Measurements from ENCODE around the gene SMIM35.

GRCh38 chr11:118120793-118121192 lies 34.0 kb upstream of the SMIM35 start:
- TF ChIP-seq, protein P1, sequence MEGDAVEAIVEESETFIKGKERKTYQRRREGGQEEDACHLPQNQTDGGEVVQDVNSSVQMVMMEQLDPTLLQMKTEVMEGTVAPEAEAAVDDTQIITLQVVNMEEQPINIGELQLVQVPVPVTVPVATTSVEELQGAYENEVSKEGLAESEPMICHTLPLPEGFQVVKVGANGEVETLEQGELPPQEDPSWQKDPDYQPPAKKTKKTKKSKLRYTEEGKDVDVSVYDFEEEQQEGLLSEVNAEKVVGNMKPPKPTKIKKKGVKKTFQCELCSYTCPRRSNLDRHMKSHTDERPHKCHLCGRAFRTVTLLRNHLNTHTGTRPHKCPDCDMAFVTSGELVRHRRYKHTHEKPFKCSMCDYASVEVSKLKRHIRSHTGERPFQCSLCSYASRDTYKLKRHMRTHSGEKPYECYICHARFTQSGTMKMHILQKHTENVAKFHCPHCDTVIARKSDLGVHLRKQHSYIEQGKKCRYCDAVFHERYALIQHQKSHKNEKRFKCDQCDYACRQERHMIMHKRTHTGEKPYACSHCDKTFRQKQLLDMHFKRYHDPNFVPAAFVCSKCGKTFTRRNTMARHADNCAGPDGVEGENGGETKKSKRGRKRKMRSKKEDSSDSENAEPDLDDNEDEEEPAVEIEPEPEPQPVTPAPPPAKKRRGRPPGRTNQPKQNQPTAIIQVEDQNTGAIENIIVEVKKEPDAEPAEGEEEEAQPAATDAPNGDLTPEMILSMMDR (IDR thresholded peaks at IDR 0.05) = no peak
- TF ChIP-seq POLR2AphosphoS5 (IDR thresholded peaks at IDR 0.05) = no peak
- no peak for TF ChIP-seq EP300 (IDR thresholded peaks at IDR 0.05; ENCODE audit: low read depth)
- no peak for TF ChIP-seq POLR2A (IDR thresholded peaks at IDR 0.05)

All from transverse colon (tissue), 4 donors.